Measurements from ENCODE around the gene ZRANB1.

GRCh38 chr10:124991835-124992234, 49.9 kb downstream of the ZRANB1 start:
- TF ChIP-seq CTCF (IDR thresholded peaks at IDR 0.05; ENCODE audit: insufficient read depth, low read length, poor library complexity, severe bottlenecking) (no peak), EZH2phosphoT487 (conservative IDR thresholded peaks at IDR 0.05; ENCODE audit: low read length) (no peak)

Measured in SU-DHL-6 (cell line).